ENCODE data around the gene GINS3. TPM values are rescaled to one million over a fixed set of nuclear protein-coding genes. Genes with fewer than 3 reads are reported as not detected.

The GINS3 gene
- total RNA-seq, 6 experiments from 2014 or later, result 0.68 to 3.3 (median 1.2) TPM

DNA sequence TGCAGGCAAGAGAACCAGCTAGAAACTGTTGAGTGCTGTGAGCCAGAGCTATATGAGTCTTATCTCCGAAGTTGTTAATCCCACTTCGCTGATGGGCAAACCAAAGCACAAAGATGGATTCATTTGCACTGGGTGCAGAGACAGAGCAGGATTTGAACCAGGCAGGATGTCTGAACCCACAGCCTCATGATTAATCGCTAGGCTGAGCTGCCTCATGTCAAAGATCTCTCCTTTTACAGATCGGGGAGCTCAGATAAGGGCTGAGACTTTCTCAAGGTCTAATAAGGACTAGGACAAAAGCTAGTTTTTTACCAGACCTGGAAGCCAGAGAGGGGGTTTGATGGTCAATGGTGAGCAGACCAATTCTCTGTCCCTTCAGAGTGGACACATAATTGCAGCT, 51.5 kb downstream of the GINS3 start:
- Histone ChIP-seq H3K27ac (no peak overlapping the region), H3K9me3 (no peaks in the 10 kb centered on the region), H3K36me3 (no peaks in the 10 kb centered on the region), H3K27me3 (no peaks in the 10 kb centered on the region), H3K4me1 (no peaks in the 10 kb centered on the region), H3K4me3 (no peak overlapping the region)
- ATAC-seq, result no peak
- 60% methylated on average over 3 of the region's 4 CpGs for WGBS (ENCODE audit: insufficient coverage, low coverage, low lambda C conversion rate, missing lambda C conversion rate)
- TF ChIP-seq, protein P1, sequence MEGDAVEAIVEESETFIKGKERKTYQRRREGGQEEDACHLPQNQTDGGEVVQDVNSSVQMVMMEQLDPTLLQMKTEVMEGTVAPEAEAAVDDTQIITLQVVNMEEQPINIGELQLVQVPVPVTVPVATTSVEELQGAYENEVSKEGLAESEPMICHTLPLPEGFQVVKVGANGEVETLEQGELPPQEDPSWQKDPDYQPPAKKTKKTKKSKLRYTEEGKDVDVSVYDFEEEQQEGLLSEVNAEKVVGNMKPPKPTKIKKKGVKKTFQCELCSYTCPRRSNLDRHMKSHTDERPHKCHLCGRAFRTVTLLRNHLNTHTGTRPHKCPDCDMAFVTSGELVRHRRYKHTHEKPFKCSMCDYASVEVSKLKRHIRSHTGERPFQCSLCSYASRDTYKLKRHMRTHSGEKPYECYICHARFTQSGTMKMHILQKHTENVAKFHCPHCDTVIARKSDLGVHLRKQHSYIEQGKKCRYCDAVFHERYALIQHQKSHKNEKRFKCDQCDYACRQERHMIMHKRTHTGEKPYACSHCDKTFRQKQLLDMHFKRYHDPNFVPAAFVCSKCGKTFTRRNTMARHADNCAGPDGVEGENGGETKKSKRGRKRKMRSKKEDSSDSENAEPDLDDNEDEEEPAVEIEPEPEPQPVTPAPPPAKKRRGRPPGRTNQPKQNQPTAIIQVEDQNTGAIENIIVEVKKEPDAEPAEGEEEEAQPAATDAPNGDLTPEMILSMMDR (IDR thresholded peaks at IDR 0.05), result no peak
- TF ChIP-seq POLR2A (IDR thresholded peaks at IDR 0.05), result no peak
- intact Hi-C loops (cut with DNase I), result no loop called here
- DNase-seq, result no peak

DNA sequence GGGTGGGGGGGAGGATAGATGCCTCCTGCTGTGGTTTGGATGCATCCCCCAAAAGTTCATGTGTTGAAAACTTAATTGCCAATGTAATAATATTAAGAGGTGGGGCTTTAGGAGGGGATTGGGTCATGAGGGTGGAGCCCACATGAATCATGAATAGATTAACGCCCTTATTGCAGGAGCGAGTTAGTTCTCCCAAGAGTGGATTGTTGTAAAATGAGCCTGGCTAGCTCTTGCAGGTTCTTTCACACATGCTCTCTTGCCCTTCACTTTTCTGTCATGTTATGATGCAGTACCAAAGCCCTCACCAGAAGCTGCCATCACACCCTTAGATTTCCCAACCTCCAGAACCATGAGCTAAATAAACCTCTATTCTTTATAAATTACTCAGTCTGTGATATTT, 52.0 kb downstream of the GINS3 start:
- WGBS (ENCODE audit: insufficient coverage, low coverage, low lambda C conversion rate, missing lambda C conversion rate), result 80% methylated on average over 2 of the region's 2 CpGs
- H3K27ac ChIP-seq, result no peak overlapping the region
- no peaks in the 10 kb centered on the region for H3K36me3 ChIP-seq
- ATAC-seq (no peak), DNase-seq (no peak)
- TF ChIP-seq, protein P1 (IDR thresholded peaks at IDR 0.05), result no peak
- TF ChIP-seq POLR2A (IDR thresholded peaks at IDR 0.05), result no peak
- intact Hi-C loops (cut with DNase I), result no loop called here
- H3K4me3 ChIP-seq, result no peak overlapping the region
- no peaks in the 10 kb centered on the region for H3K27me3 ChIP-seq
- no peaks in the 10 kb centered on the region for H3K4me1 ChIP-seq
- H3K9me3 ChIP-seq, result no peaks in the 10 kb centered on the region

DNA sequence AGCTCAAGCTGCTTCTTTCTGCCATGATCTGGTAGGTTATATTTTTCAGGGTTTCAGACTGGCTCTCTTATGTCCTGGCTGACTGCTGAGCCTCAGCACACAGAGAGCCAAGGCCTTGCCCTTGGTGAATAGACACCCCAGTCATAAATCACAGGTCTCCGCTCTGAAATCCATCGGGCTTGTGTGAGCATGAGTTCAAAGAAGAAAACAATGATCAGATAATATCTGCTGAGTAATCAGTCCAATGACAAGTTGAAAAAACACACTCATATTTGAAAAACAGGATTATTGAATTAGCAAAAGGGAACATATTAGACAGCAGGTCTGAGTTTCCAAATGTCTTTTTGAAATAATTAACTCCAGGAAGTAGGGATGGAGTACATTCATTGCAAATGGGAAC, 56.6 kb downstream of the GINS3 start:
- H3K36me3 ChIP-seq, result no peaks in the 10 kb centered on the region
- no peak for ATAC-seq
- DNase-seq, result no peak
- 56% methylated on average over 2 of the region's 2 CpGs for WGBS (ENCODE audit: insufficient coverage, low coverage, low lambda C conversion rate, missing lambda C conversion rate)
- no peak overlapping the region for H3K4me3 ChIP-seq
- H3K27me3 ChIP-seq, result no peaks in the 10 kb centered on the region
- no peak overlapping the region for H3K27ac ChIP-seq
- H3K9me3 ChIP-seq, result no peaks in the 10 kb centered on the region
- no peaks in the 10 kb centered on the region for H3K4me1 ChIP-seq
- TF ChIP-seq POLR2A (IDR thresholded peaks at IDR 0.05), result no peak
- TF ChIP-seq, protein P1 (IDR thresholded peaks at IDR 0.05), result no peak
- intact Hi-C loops (cut with DNase I), result no loop called here

DNA sequence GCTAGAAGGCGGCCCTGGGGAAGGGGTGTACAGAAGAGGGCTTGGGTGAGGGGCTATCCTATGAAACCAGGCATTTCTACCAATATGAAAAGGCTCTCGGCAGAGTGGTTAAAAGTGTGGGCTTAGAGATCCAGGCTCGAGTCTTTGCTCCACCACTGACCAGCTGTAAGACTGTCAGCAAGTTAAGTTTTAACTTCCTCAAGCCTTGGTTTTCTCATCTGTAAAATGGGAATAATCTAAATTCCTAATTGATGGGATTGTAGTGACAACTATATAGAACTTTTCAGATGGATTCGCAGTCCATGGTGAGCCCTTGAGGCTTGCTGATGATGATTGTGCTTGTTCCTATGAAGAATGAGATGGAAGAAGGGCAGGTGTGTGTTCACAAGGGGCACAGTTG, 57.0 kb downstream of the GINS3 start:
- intact Hi-C loops (cut with DNase I), result no loop called here
- WGBS (ENCODE audit: insufficient coverage, low coverage, low lambda C conversion rate, missing lambda C conversion rate), result 42% methylated on average over 3 of the region's 4 CpGs
- TF ChIP-seq, protein P1 (IDR thresholded peaks at IDR 0.05), result no peak
- no peak for TF ChIP-seq POLR2A (IDR thresholded peaks at IDR 0.05)

DNA sequence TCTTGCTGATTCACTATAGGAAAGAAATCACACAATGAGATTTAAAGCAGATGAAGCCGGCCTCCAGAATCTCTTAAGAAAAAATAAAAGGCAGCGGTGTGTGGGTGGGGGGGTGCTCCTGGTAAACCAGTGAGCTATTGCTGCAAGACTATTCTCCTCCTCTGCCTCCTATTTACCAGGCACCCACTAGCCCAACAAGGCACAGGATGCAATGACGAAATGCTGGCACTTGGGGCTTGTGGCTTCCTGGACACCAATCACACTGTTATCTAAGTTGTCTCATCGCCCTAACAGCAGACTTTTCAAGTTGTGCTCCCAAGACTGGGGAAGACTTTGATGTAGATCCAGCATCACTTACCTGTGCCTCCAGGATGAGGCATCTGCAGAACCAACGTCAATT, 57.5 kb downstream of the GINS3 start:
- Histone ChIP-seq H3K9me3 (no peaks in the 10 kb centered on the region), H3K27me3 (no peaks in the 10 kb centered on the region), H3K4me3 (no peak overlapping the region), H3K27ac (no peak overlapping the region), H3K4me1 (no peaks in the 10 kb centered on the region), H3K36me3 (no peaks in the 10 kb centered on the region)
- 30% methylated on average over 3 of the region's 5 CpGs for WGBS (ENCODE audit: insufficient coverage, low coverage, low lambda C conversion rate, missing lambda C conversion rate)
- DNase-seq (no peak), ATAC-seq (no peak)
- intact Hi-C loops (cut with DNase I), result no loop called here
- TF ChIP-seq, protein P1 (IDR thresholded peaks at IDR 0.05), result no peak
- no peak for TF ChIP-seq POLR2A (IDR thresholded peaks at IDR 0.05)

More for the DNA sequence above, 57.0 kb downstream of the GINS3 start:
- no peaks in the 10 kb centered on the region for H3K4me1 ChIP-seq
- ATAC-seq (no peak), DNase-seq (no peak)
- H3K4me3 ChIP-seq, result no peak overlapping the region
- no peaks in the 10 kb centered on the region for H3K36me3 ChIP-seq
- H3K27ac ChIP-seq, result no peak overlapping the region
- no peaks in the 10 kb centered on the region for H3K9me3 ChIP-seq
- H3K27me3 ChIP-seq, result no peaks in the 10 kb centered on the region
